HEK293 (cell line): Measurements from ENCODE around the gene RACK1.
"Not testable (repeated sequence)": the region's sequence is repeated elsewhere in the genome, so short reads cannot be mapped to it uniquely, and the experiment has no call there.

Experiments
- CTCF ChIP-seq: fragments of 450-650 bp; formaldehyde crosslinking; IDR thresholded peaks from 2 replicates; pipeline ENCODE4 v1.5.1; 2016; ENCODE audit warnings: missing biosample characterization, missing genetic modification characterization
- TCF7L2 ChIP-seq: IDR thresholded peaks from 2 replicates; pipeline ENCODE4 v1.6.1; 2011; ENCODE audit warnings: low read depth, mild to moderate bottlenecking, inconsistent platforms, low read length, moderate library complexity, borderline replicate concordance
- YY1 ChIP-seq: fragments of 450-650 bp; formaldehyde crosslinking; IDR thresholded peaks from 2 replicates; pipeline ENCODE4 v1.5.1; 2018; ENCODE audit warnings: missing biosample characterization, missing genetic modification characterization
- ZNF24 ChIP-seq: fragments of 450-650 bp; formaldehyde crosslinking; IDR thresholded peaks from 2 replicates; pipeline ENCODE4 v1.5.1; 2016; ENCODE audit warnings: missing biosample characterization, missing genetic modification characterization
- ZNF48 ChIP-seq: fragments of 450-650 bp; formaldehyde crosslinking; IDR thresholded peaks from 2 replicates; pipeline ENCODE4 v1.5.1; 2016; ENCODE audit warnings: missing biosample characterization, missing genetic modification characterization
- ZNF548 ChIP-seq: fragments of 450-650 bp; formaldehyde crosslinking; IDR thresholded peaks from 2 replicates; pipeline ENCODE4 v1.5.1; 2016; ENCODE audit warnings: missing biosample characterization, missing genetic modification characterization
- ZNF629 ChIP-seq: fragments of 450-650 bp; formaldehyde crosslinking; IDR thresholded peaks from 2 replicates; pipeline ENCODE4 v1.5.1; 2017; ENCODE audit warnings: missing biosample characterization, missing genetic modification characterization

GRCh38 chr5:181283841-181284755 lies 40.4 kb upstream of the RACK1 start:
- not testable (repeated sequence) for TF ChIP-seq CTCF (tag by site-specific recombination); ZNF629; ZNF548 (tag by site-specific recombination); TCF7L2; ZNF48; YY1 (tag by site-specific recombination); ZNF24 (tag by site-specific recombination)
